Measurements from ENCODE around the gene MORN1.

- TF ChIP-seq POLR2A (IDR thresholded peaks at IDR 0.05; ENCODE audit: low read depth, low read length) (no peak), POLR2AphosphoS5 (IDR thresholded peaks at IDR 0.05; ENCODE audit: low read depth, low read length) (no peak), SPI1 (IDR thresholded peaks at IDR 0.05; ENCODE audit: low read depth, low read length) (no peak)
Measured at GRCh38 chr1:2428490-2428889, 37.1 kb upstream of the MORN1 start.

Measured in GM12891 (cell line).